DND-41 (cell line): Measurements from ENCODE around the gene KEAP1.

Experiments
- EZH2 ChIP-seq: IDR thresholded peaks from 3 replicates; pipeline ENCODE4 v1.6.1; 2012; ENCODE audit warnings: borderline replicate concordance, low read depth, mild to moderate bottlenecking, moderate library complexity, low read length, inconsistent platforms; ENCODE audit not compliant: severe bottlenecking
- TF ChIP-seq, protein P1 (sequence below): IDR thresholded peaks from 2 replicates; pipeline ENCODE4 v1.5.1; 2012; ENCODE audit warnings: borderline replicate concordance, low read length, moderate library complexity, mild to moderate bottlenecking; ENCODE audit not compliant: poor library complexity, severe bottlenecking; ENCODE audit errors: extremely low read depth

DNA sequence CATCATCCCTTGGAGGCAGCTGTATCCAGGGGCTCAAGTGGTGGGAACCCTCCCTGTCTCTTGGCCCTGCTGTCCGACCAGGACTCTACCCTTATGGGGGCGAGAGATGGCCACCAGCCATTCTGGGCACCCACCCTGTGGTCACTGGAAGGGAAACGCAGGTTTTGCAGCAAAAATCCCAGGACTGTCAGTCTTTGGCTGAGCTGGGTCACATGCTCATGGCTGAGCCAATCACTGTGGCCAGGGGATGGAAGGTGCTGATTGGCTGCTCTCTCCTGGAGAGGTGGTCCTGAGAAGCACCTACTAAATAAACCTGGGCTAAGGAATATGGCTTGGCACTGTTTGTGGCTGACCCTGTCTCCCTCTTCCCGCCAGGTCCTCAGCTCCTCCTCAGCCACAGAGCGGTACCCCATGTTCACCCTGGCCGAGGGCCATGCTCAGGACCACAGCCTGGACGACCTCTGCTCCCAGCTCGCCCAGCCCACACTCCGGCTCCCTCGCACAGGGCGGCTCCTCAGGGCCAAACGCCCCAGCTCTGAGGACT, 49.4 kb upstream of the KEAP1 start:
- TF ChIP-seq, protein P1, sequence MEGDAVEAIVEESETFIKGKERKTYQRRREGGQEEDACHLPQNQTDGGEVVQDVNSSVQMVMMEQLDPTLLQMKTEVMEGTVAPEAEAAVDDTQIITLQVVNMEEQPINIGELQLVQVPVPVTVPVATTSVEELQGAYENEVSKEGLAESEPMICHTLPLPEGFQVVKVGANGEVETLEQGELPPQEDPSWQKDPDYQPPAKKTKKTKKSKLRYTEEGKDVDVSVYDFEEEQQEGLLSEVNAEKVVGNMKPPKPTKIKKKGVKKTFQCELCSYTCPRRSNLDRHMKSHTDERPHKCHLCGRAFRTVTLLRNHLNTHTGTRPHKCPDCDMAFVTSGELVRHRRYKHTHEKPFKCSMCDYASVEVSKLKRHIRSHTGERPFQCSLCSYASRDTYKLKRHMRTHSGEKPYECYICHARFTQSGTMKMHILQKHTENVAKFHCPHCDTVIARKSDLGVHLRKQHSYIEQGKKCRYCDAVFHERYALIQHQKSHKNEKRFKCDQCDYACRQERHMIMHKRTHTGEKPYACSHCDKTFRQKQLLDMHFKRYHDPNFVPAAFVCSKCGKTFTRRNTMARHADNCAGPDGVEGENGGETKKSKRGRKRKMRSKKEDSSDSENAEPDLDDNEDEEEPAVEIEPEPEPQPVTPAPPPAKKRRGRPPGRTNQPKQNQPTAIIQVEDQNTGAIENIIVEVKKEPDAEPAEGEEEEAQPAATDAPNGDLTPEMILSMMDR = no peak
- no peak for TF ChIP-seq EZH2
